ENCODE data around the gene GALNT1.

The GALNT1 gene

GRCh38 chr18:35603008-35603407, 21.5 kb downstream of the GALNT1 start:
- Histone ChIP-seq H3K36me3 (ENCODE audit: low read length) (0 out of 2 replicates have a peak, but pooled peaks cover 3% of the 10 kb centered on the region), H3F3A (ENCODE audit: insufficient read depth) (no peaks in the 10 kb centered on the region), H3K9me3 (ENCODE audit: insufficient read depth, low read length) (peaks cover 11% of the 10 kb centered on the region), H3K27ac (ENCODE audit: low read depth, low read length) (no peak overlapping the region), H3K9ac (ENCODE audit: low read length) (no peak overlapping the region), H2AFZ (ENCODE audit: low read depth, low read length, severe bottlenecking) (no peak overlapping the region), H3K4me2 (ENCODE audit: low read depth, low read length, poor library complexity, severe bottlenecking) (no peak overlapping the region), H3K9me2 (replicated peaks; ENCODE audit: insufficient read depth, low read length) (no peaks in the 10 kb centered on the region), H4K20me1 (ENCODE audit: low read depth, low read length) (peaks cover 4% of the 10 kb centered on the region; the same call in 1 of the 2 replicates), H3K79me2 (ENCODE audit: insufficient read depth, low read length) (peaks cover 6% of the 10 kb centered on the region; the same call in 1 of the 2 replicates), H3K4me3 (ENCODE audit: insufficient read depth, low read length, poor library complexity, severe bottlenecking) (no peak overlapping the region), H3K27me3 (ENCODE audit: low read length) (no peaks in the 10 kb centered on the region)
- TF ChIP-seq CTCF (IDR thresholded peaks at IDR 0.05; ENCODE audit: insufficient read depth, low read length, poor library complexity, severe bottlenecking): no peak
- TF ChIP-seq EZH2phosphoT487 (conservative IDR thresholded peaks at IDR 0.05; ENCODE audit: low read length): no peak

GRCh38 chr18:35603528-35603927, 22.0 kb downstream of the GALNT1 start:
- Histone ChIP-seq H3K36me3 (ENCODE audit: low read length) (0 out of 2 replicates have a peak, but pooled peaks cover 3% of the 10 kb centered on the region), H3K9ac (ENCODE audit: low read length) (no peak overlapping the region), H3K27ac (ENCODE audit: low read depth, low read length) (no peak overlapping the region), H3F3A (ENCODE audit: insufficient read depth) (no peaks in the 10 kb centered on the region), H3K4me2 (ENCODE audit: low read depth, low read length, poor library complexity, severe bottlenecking) (no peak overlapping the region), H4K20me1 (ENCODE audit: low read depth, low read length) (peaks cover 9% of the 10 kb centered on the region; the same call in 1 of the 2 replicates), H3K79me2 (ENCODE audit: insufficient read depth, low read length) (peaks cover 6% of the 10 kb centered on the region; the same call in 1 of the 2 replicates), H3K9me3 (ENCODE audit: insufficient read depth, low read length) (peaks cover 11% of the 10 kb centered on the region), H2AFZ (ENCODE audit: low read depth, low read length, severe bottlenecking) (no peak overlapping the region), H3K9me2 (replicated peaks; ENCODE audit: insufficient read depth, low read length) (no peaks in the 10 kb centered on the region), H3K27me3 (ENCODE audit: low read length) (no peaks in the 10 kb centered on the region), H3K4me3 (ENCODE audit: insufficient read depth, low read length, poor library complexity, severe bottlenecking) (no peak overlapping the region)
- no peak for TF ChIP-seq CTCF (IDR thresholded peaks at IDR 0.05; ENCODE audit: insufficient read depth, low read length, poor library complexity, severe bottlenecking)
- no peak for TF ChIP-seq EZH2phosphoT487 (conservative IDR thresholded peaks at IDR 0.05; ENCODE audit: low read length)

- H3K4me2 ChIP-seq (ENCODE audit: low read depth, low read length, poor library complexity, severe bottlenecking): no peak overlapping the region
- peaks cover 18% of the 10 kb centered on the region; the same call in 1 of the 2 replicates for H4K20me1 ChIP-seq (ENCODE audit: low read depth, low read length)
- no peak overlapping the region for H3K9ac ChIP-seq (ENCODE audit: low read length)
- peaks cover 6% of the 10 kb centered on the region; the same call in 1 of the 2 replicates for H3K79me2 ChIP-seq (ENCODE audit: insufficient read depth, low read length)
- peaks cover 11% of the 10 kb centered on the region for H3K9me3 ChIP-seq (ENCODE audit: insufficient read depth, low read length)
- H3K36me3 ChIP-seq (ENCODE audit: low read length): 0 out of 2 replicates have a peak, but pooled peaks cover 3% of the 10 kb centered on the region
- no peaks in the 10 kb centered on the region for H3F3A ChIP-seq (ENCODE audit: insufficient read depth)
- TF ChIP-seq CTCF (IDR thresholded peaks at IDR 0.05; ENCODE audit: insufficient read depth, low read length, poor library complexity, severe bottlenecking) (no peak), EZH2phosphoT487 (conservative IDR thresholded peaks at IDR 0.05; ENCODE audit: low read length) (no peak)
- no peak overlapping the region for H2AFZ ChIP-seq (ENCODE audit: low read depth, low read length, severe bottlenecking)
- no peak overlapping the region for H3K27ac ChIP-seq (ENCODE audit: low read depth, low read length)
- H3K4me3 ChIP-seq (ENCODE audit: insufficient read depth, low read length, poor library complexity, severe bottlenecking): no peak overlapping the region
- H3K9me2 ChIP-seq (replicated peaks; ENCODE audit: insufficient read depth, low read length): no peaks in the 10 kb centered on the region
- H3K27me3 ChIP-seq (ENCODE audit: low read length): no peaks in the 10 kb centered on the region
Observed at GRCh38 chr18:35604369-35604768, 22.8 kb downstream of the GALNT1 start.

All from SU-DHL-6 (cell line).